CD4-positive, alpha-beta T cell treated with Interleukin-17A for 4 hours (primary cell): ENCODE data around the gene CLSTN2.

Source experiments
- DNase-seq: peaks from one replicate; pipeline ENCODE4 v3.0.0-alpha.2; 2020; ENCODE audit warnings: mixed read lengths

CLSTN2 gene

GRCh38 chr3:140153736-140154135 is 218.8 kb downstream of the CLSTN2 start:
- no peak for DNase-seq

- no peak for DNase-seq
Measured at GRCh38 chr3:140157161-140157560, 222.2 kb downstream of the CLSTN2 start.

GRCh38 chr3:140159646-140160045 is 224.7 kb downstream of the CLSTN2 start:
- DNase-seq, result no peak

GRCh38 chr3:140160553-140160952 is 225.6 kb downstream of the CLSTN2 start:
- no peak for DNase-seq

- no peak for DNase-seq
Measured at GRCh38 chr3:140162551-140162950, 227.6 kb downstream of the CLSTN2 start.

GRCh38 chr3:140163159-140163763 is 228.3 kb downstream of the CLSTN2 start:
- DNase-seq, result no peak

- no peak for DNase-seq
Measured at GRCh38 chr3:140164156-140164555, 229.2 kb downstream of the CLSTN2 start.

- DNase-seq, result no peak
Measured at GRCh38 chr3:140164922-140165590, 230.1 kb downstream of the CLSTN2 start.

GRCh38 chr3:140165781-140166180 is 230.8 kb downstream of the CLSTN2 start:
- no peak for DNase-seq

GRCh38 chr3:140166861-140167599 is 232.0 kb downstream of the CLSTN2 start:
- no peak for DNase-seq

GRCh38 chr3:140167600-140168281 is 232.8 kb downstream of the CLSTN2 start:
- DNase-seq, result no peak

- no peak for DNase-seq
Measured at GRCh38 chr3:140170612-140171011, 235.6 kb downstream of the CLSTN2 start.

- no peak for DNase-seq
Measured at GRCh38 chr3:140176526-140176925, 241.5 kb downstream of the CLSTN2 start.

- DNase-seq, result no peak
Measured at GRCh38 chr3:140177943-140178342, 243.0 kb downstream of the CLSTN2 start.

GRCh38 chr3:140178482-140178881 is 243.5 kb downstream of the CLSTN2 start:
- no peak for DNase-seq

- DNase-seq, result no peak
Measured at GRCh38 chr3:140180603-140181002, 245.6 kb downstream of the CLSTN2 start.

GRCh38 chr3:140185375-140185774 is 250.4 kb downstream of the CLSTN2 start:
- DNase-seq, result no peak

- no peak for DNase-seq
Measured at GRCh38 chr3:140186421-140186920, 251.5 kb downstream of the CLSTN2 start.

- no peak for DNase-seq
Measured at GRCh38 chr3:140187028-140187427, 252.0 kb downstream of the CLSTN2 start.

- no peak for DNase-seq
Measured at GRCh38 chr3:140187656-140188221, 252.8 kb downstream of the CLSTN2 start.

GRCh38 chr3:140188285-140188684 is 253.3 kb downstream of the CLSTN2 start:
- DNase-seq, result no peak

GRCh38 chr3:140189267-140189666 is 254.3 kb downstream of the CLSTN2 start:
- DNase-seq, result no peak

GRCh38 chr3:140189976-140190375 is 255.0 kb downstream of the CLSTN2 start:
- no peak for DNase-seq
